CD4-positive, alpha-beta T cell treated with Interleukin-21 for 1 hour (primary cell): Measurements from ENCODE around the gene IL15RA.
"Not testable (repeated sequence)": the region's sequence is repeated elsewhere in the genome, so short reads cannot be mapped to it uniquely, and the experiment has no call there.

Experiments
- DNase-seq: peaks from one replicate; pipeline ENCODE4 v3.0.0-alpha.2; 2020

IL15RA gene

DNA sequence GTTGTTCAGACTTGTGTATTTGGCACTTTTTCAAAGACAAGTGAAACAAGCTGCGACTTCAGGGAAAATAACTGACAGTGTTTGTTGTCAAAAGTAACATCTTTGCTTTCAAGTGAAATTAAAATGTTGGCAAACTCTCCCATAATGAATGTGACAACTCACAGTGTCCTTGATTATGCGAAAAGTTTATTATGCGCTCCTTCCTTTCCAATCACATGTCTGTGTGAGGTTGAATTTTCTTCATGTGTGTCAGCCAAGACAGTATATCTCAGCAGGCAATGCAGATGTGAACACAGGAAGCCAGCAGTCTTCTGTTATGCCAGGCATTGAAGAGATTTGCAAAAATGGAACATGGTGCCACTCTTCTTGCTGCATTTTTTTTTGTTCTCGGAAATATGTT is 58.6 kb downstream of the IL15RA start:
- DNase-seq: no peak

DNA sequence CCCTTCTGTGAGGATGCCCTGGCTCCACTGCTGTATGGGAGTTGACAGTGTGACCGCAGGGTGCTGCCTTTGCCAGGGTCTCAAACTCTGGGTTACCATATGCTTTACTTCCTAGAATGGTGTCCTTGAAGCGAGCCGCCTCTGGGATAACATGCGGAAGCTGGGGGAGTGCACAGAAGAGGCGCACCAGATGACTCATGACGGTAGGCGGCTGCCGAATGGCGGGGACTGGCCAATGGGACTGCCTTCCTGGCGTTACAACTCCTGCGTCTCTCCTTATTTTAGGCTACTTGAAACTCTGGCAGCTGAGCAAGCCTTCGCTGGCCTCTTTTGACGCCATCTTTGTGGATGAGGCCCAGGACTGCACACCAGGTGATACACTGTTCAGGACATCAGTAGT is 60.0 kb downstream of the IL15RA start:
- DNase-seq: no peak

DNA sequence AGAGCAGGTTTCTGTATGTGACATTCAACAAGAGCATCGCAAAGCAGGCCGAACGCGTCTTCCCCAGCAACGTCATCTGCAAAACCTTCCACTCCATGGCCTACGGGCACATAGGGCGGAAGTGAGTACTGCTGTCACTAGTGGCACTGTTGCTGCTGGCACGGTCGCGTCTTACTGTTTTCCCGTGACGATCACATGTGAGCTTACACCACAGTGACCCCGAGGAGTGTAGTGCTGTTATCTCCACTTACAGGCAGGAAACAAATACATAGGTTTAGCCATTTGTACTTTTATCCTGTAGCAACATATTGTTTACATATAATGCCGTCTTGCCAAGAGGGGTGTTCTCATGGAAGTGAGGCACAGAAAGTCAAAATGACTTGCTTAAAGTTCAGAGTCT is 61.9 kb downstream of the IL15RA start:
- DNase-seq: no peak

DNA sequence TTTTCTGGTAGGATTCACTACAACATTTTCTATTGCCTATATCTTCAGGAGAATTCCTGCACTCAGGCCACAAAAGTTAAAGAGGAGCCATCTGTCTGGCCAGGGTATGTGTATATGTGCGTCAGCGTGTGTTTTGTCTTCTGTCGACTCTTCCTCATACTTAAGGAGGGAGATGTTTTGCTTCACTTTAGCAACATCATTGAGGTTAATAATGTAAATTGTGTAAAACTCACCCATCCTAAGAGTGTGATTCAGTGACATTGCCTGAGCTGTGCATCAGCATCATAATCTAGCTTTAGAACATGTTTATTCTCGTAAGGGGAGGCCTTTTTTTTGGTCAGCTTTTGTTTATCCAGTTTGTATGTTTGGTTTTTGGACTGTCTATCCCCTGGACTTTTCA is 63.6 kb downstream of the IL15RA start:
- DNase-seq: no peak

DNA sequence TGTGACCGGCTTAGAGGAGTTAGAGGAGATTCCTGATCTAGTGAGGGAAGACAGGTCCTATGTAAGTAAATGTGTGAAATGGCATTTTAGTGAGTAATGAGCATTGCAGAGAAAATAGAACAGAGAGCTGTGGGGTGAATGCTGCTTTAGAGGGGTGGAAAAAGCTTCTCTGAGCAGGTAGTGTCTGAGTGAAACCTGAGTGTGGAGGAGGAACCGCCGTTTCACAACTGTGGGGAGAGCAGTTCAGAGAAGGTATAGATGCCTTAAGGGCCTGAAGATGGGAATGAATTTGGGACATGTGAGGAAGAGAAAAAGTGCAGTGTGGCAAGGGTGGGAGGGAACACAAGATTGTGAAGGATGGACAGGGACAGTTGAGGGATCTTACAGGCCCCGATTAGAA is 65.7 kb downstream of the IL15RA start:
- DNase-seq: no peak

DNA sequence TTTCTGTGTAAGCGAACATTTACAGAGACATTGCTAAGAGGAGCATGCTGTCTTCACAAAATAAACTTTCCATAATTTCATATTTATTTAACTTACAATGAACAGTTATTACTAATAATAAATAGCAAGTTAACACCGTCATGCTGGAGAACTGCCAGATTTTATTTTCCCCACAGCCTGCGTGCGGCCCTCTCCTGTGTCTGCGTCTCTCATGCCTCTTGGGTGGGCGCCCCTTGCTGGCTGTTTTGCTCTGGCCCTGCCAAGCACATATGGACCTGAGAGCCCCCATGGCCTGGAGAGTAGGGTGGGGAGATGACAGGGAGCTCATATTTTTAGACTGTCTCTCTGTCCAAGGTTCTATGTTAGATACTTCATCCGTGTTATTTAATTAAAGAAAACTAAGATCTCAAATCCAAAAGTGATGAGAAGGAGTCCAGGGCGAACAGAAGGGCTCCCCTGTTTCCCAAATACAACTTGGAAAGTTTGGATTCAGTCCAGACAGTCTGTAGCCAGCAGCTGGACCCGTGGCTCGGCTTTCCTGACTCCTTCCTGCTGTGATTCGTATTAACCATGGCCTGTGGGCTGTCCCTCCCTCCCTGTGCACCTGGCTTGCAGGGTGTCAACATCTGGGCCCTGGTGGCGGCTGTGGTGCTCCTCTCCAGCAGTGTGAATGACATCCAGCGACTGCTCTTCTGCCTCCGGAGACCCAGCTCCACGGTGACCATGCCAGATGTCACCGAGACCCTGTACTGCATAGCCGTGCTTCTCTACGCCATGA is 66.8 kb downstream of the IL15RA start:
- DNase-seq: no peak

DNA sequence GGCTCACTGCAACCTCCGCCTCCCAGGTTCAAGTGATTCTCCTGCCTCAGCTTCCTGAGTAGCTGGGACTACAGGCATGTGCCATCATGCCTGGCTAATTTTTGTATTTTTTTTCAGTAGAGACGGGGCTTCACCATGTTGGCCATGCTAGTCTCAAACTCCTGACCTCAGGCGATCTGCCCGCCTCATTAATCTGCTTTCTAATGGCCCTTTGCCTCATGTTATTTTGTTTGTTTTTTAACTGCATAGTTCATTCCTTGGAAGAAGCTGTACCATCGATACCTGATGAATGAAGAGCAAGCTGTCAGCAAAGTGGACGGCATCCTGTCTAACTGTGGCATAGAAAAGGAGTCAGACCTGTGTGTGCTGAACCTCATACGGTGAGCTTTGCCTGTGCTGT is 68.7 kb downstream of the IL15RA start:
- not testable (repeated sequence) for DNase-seq

DNA sequence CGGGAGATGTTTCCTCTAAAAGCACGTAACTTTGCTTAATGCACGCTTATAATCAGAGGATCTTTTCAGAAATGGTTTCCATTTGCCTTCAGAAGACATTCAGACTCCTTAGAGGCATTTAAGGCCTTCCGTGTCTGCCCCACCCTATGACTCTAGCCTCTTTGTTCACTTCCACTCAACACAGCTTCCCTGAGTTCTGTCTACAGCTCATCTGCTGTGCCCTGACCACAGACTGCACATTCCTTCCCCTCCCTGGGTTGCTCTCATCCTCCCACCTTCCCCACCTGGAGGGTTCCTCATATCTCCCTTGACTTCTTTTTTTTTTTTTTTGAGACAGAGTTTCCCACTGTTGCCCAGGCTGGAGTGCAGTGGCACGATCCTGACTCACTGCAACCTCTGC is 70.7 kb downstream of the IL15RA start:
- DNase-seq: no peak

DNA sequence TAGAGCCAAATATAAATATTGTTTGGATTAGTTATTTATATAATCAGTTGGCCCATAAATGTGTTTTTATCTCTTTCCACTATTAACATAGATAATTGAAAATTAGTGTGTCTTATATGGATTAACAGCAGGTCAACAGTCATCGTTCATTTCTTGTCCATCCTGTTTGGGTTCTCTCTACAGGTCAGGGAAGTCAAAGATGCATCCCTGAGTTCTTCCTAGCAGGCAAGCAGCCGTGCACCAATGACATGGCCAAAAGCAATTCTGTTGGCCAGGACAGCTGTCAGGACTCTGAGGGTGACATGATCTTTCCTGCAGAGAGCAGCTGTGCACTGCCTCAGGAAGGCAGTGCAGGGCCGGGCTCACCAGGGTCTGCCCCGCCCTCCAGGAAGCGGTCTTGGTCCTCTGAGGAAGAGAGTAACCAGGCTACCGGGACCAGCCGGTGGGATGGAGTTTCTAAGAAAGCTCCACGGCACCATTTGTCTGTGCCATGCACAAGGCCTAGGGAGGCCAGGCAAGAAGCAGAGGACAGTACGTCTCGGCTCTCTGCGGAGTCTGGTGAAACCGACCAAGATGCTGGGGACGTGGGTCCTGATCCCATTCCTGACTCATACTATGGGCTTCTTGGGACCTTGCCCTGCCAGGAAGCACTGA is 71.4 kb downstream of the IL15RA start:
- no peak for DNase-seq

DNA sequence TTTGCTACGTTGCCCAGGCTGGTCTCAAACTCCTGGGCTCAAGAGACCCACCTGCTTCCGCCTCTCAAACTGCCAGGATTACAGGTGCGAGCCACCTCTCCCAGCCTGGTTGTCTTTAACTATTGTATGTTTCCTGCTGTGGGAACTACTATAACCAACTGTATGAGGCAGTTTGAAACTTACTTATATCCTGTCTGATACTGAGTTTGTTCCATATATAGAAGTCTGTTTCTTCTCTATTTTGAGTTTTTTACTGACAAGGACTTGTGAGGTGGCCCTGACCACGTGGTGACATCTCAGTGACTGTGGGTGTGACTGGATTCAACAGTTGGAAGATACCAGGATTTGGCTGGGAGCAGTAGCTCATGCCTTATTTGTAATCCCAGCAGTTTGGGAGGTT is 73.1 kb downstream of the IL15RA start:
- no peak for DNase-seq

DNA sequence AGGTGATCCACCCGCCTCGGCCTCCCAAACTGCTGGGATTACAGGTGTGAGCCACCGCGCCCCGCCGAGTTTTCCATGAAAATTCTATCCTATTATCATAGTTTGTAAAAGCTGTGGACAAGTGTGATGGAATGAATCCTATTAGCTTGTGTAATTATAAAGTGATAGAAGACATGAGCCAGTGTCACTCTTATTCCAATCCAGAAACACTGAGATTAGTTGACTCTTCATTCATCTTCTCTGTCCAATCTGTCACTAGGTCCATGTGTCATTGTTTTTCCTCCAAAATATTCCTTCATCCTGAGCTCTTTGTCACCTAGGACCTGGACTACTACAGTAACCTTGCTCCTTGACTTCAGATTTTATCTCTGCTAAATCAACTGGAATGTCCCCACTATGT is 73.8 kb downstream of the IL15RA start:
- DNase-seq: no peak

DNA sequence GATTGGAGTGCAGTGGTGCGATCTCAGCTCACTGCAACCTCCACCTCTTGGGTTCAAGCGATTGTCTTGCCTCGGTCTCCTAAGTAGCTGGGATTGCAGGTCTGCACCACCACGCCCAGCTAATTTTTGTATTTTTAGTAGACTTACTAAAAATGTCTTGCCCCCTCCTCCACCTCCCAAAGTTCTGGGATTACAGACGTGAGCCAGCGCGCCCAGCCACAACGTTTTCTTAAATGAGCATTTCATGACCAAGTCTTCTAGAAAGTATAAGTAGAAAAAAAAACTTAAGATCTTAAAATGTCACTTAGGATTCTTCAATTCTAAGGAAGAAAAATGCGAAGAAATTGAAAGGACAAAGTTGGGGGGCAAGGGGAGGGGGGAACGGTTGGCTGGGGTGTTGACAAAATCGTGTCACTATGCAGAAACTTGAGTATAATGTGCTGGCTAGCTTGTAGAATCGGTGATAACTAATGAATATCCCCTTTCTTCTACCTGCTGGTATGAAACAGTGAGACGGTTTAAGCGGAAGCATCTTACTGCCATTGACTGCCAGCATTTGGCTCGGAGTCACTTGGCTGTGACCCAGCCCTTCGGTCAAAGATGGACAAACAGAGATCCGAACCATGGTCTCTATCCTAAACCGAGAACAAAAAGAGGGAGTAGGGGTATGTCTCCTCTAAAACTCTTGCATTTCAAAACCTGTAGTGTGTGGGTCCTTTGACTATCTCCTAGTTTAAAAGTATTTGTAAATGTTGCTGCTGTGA is 74.7 kb downstream of the IL15RA start:
- DNase-seq: no peak
